ENCODE measurements around the gene RSPH3. TPM values are rescaled to one million over a fixed set of nuclear protein-coding genes. Genes with fewer than 3 reads are reported as not detected.
"Not testable (repeated sequence)": the region's sequence is repeated elsewhere in the genome, so short reads cannot be mapped to it uniquely, and the experiment has no call there.

Gene RSPH3
- total RNA-seq, 1 donor from 2014 or later, result 1.5 TPM

DNA sequence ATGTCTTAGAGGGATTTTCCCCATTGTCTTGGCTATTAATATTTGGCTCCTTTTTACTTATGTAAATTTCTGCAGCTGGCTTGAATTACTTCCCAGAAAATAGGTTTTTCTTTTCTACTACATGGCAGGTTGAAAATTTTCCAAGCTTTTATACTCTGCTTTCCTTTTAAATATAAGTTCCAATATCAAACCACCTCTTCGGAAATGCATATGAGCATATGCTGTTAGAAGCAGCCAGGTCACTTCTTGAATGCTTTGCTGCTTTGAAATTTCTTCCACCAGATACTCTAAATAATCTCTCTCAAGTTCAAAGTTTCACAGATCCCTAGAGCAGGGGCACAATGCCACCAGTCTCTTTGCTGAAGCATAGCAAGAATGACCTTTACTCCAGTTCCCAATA is 25.2 kb upstream of the RSPH3 start:
- DNase-seq (ENCODE audit: low read depth, low spot score), result not testable (repeated sequence)

- DNase-seq (ENCODE audit: low read depth, low spot score), result no peak
Observed at GRCh38 chr6:159023893-159024292, 23.9 kb upstream of the RSPH3 start.

DNA sequence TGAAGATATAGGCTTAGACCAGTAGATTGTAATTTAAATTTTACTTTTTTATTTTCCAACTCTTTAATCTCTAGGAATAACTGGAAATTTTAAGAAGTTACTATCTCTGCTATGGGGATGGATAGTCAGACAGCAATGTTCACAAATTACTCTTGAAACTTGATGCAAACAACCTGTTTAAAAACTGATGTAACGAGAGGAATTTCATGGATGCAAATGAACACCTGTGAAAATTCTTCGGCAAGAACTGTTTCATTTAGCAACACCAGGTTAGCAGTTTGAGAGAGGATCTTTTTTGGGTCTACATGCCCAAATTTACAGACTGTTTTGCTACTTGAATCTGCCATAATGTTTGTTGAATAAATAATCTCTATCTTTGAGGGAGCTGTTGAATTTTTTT is 20.0 kb upstream of the RSPH3 start:
- no peak for DNase-seq (ENCODE audit: low read depth, low spot score)

DNA sequence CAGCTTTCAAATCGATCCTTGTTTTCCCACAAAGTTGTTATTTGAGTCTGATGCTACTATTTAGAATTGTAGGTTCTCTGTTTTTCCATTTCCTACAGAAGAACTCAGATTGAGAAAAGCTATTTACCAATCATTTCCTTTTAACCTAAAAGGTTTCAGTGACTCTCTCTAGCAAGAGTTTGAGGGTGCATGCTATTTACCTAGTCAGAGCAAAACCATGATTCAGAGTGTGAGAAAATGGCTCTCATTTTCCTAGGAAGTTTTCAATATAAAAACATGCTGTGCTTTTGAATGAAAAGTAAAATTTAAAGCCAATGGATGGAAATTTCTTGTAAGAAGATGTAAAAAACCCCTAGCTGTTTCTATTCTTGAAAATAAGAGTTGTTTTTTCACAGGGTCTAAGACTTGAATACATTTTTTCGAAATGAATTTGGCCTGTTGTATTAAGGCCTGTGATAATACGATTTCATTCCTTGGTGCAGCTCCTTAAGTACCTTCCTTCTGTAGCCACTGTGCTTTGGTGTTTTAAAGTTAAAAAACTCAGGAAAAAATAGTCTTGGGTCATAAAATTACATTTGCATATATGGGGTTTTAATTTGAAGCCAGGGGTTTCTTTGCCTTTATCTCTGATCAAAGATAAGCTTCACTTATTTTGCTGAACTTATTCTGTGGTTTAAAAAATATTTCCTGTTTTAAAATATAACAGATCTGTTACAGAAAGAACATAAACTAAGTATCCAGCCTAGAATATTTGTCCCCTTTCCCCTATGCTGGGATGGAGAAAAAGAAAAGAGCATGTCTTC is 18.0 kb upstream of the RSPH3 start:
- DNase-seq (ENCODE audit: low read depth, low spot score), result no peak

DNA sequence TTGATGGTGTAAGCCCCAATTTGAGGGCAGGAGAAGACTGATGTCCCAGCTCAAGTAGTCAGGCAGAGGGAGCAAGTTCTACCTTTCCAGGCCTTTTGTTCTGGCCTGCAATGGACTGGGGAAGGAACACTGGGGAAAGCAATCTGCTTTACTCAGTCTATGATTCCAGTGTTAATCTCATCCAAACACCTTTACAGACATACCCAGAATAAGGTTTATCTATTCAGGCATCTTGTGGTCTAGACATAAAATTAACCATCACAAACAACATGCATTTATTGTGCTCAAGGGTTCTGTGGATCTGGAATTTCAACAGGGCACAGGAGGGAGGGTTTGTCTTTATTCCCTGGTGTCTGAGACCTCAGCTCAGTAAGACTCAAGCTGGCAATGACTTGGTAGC is 14.4 kb upstream of the RSPH3 start:
- DNase-seq (ENCODE audit: low read depth, low spot score), result no peak

GRCh38 chr6:159013229-159013628 is 13.2 kb upstream of the RSPH3 start:
- no peak for DNase-seq (ENCODE audit: low read depth, low spot score)

GRCh38 chr6:159012201-159012600 is 12.2 kb upstream of the RSPH3 start:
- no peak for DNase-seq (ENCODE audit: low read depth, low spot score)

DNA sequence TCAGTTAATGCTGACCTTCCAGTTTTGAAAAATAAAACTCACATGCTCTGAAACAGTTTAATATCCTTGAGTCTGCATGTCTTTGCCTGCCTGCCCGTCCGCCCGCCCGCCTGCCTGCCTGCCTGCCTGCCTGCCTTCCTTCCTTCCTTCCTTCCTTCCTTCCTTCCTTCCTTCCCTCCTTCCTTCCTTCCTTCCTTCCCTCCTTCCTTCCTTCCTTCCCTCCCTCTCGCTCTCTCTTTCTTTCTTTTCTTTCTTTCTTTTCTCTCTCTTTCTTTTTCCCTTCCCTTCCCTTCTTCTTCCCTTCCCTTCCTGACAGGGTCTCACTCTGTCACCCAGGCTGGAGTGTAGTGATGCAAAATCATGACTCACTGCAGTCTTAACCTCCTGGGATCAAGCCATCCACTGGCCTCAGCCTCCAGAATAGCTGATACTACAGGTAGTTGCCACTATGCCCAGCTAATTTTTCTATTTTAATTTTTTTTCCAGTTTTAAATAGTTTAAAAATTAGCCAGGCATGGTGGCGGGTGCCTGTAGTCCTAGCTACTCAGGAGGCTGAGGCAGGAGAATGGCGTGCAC is 10.1 kb upstream of the RSPH3 start:
- not testable (repeated sequence) for DNase-seq (ENCODE audit: low read depth, low spot score)

DNA sequence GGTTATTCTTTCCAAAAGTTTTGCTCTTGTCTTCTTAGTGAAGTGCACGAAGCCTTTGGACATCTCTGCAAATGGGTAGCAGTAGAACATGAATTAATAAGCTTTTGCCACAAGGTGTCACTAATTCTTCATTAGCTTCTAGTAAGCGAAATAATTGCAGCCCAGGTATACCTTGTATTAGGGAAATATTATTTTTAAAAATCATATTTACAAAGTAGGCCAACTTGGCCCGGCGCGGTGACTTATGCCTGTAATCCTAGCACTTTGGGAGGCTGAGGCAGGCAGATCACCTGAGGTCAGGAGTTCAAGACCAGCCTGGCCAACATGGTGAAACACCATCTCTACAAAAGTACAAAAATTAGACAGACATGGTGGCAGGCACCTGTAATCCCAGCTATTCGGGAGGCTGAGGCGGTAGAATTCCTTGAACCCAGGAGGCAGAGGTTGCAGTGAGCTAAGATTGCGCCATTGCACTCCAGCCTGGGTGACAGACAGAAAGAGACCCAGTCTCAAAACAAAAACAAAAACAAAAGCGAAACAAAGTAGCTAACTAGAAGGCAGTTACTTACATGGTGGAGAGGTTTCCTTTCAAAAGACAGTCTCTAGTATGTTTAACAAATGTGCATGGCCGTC is 8.8 kb upstream of the RSPH3 start:
- no peak for DNase-seq (ENCODE audit: low read depth, low spot score)

DNA sequence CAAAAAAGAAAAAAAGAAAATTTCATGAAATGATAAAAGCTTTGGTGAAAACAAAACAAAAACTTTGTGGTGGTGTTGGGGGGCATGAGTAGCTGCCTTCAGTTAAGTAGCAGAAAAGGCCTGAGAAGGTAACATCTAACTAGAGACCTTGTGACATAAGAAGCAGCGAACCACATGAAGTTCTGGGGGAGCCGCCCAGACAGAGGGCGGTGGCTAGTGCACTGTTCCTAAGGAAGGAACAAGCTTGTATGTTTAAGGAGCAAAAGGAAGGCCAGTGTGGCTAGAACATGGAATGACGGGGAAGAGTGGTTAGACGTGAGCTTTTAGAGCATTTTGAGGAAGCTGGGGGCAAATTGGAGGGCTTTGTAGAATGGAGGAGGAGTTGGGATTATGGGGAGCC is 7.5 kb upstream of the RSPH3 start:
- no peak for DNase-seq (ENCODE audit: low read depth, low spot score)

- no peak for DNase-seq (ENCODE audit: low read depth, low spot score)
Observed at GRCh38 chr6:159005436-159005835, 5.4 kb upstream of the RSPH3 start.

DNA sequence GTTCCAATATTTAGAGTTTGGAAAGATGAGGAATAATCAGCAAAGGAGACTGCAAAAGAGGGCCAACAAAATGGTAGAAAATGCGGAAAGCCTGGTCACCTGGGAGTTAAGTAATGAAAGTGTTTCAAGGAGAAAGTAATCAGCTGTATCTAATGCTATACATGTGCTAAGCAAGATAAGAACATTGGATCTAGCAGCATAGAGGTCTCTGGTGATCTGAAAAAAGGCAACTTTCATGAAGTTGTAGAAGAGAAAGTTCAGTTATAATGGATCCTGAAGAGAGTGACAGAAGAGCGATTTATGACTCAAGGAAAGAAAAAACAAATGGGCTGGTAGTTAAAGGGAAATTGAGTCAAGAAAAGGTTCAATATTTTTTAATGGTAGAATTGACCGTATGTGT is 4.6 kb upstream of the RSPH3 start:
- no peak for DNase-seq (ENCODE audit: low read depth, low spot score)

DNA sequence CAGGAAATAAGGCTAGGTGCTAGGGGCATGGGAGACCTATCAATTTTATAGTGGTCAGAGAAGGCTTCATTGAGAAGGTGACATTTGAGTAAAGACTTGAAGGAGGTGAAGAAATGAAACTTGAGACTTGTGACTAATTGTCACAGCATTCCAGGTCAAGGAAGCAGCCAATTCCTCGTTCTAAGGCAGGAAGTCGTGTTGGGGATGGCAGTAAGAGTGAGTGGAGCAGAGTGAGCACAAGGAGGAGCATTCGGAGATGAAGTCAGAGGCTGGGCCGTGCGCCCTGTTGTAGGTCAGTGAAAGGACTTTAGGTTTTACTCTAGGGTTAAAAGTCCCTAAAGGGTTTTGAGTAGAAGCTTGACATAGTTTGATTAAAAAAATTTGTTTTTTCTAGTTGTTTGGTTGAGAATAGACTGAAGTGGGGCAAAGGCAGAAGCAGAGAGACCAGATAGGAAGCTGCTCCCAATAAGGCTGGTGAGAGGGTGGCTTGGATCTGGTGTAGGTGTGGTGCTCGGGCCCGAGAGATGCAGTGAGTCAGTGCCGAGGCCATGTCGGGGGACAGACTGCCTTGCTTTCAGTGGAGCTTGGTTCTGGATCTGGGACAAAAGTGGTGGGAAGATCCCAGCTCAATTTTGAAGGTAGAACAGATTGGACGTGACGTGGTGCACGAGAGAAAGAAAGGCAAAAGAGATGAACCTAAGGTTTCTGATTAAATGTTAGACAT is 2.6 kb upstream of the RSPH3 start:
- no peak for DNase-seq (ENCODE audit: low read depth, low spot score)

DNA sequence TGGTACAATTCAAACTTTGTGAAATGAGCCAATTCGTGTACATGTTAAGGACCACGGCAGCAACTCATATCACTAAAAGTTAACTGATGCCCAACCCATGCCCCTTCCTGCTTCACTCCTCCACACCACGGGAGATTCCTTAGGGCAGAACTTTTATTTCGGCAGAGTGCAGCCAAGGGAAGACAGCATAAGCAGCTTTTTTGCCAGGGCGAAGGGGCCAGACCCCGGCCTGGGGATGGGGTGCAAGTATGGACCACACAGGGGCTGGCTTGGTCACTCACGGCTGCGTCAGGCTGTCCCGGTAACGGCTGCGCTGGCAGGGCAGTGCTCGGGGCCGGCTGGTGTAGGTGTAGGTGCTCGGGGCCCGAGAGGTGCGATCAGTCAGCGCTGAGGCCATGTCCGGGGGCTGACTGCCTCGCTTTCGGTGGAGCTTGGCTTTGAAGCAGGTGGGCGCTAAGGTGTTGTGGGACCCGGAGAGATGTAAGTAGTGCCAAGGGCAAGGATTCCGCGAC is 792 bp downstream of the RSPH3 start:
- DNase-seq (ENCODE audit: low read depth, low spot score), result no peak

DNA sequence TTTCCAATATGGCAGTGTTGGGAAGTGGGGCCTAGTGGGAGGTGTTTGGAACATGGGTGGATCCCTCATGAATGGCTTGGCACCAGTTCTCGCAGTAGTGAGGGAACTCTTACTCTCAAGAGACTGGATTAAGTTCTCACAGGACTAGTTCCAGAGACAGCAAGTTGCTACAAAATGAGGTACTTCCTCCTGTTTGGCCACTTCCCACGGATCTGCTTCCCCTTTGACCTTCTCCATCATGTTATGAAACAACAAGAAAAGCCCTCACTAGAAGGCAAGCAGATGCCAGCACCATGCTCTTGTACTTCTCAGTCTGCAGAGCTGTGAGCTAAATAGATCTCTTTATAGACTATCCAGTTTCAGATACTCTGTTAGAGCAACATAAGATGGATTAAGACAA is 3.1 kb downstream of the RSPH3 start:
- no peak for DNase-seq (ENCODE audit: low read depth, low spot score)

GRCh38 chr6:158993639-158994038 is 6.4 kb downstream of the RSPH3 start:
- DNase-seq (ENCODE audit: low read depth, low spot score), result no peak

DNA sequence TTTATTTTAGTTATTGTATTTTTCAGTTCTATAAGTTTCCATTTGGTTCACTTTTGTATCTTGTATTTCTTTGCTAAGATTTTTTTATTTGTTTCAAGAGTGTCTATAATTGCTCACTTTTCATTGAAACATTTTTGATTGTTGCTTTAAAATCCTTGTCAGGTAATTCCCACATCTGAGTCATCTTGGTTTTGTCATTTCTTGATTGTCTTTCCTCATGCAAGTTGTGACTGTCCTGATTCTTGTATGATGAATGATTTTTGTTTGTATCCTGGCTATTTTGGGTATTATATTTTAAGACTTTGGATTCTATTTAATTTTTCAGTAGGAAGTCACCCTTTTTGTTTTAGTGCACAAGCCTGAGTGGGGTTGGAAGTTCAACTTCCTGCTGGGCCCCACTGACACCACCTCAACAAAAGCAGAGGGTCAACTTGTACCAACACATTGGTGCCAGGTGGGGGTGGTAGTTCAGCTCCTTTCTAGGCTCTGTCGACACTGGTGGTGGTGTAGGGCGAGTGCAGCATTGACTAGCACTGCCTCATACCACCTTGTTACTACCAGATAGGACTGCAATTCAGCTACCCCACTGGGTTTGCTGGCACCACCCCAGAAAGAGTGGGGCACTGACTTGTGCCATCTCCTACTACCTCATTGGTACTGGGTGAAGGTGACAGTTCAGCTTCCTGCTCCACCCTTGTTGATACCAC is 8.8 kb downstream of the RSPH3 start:
- DNase-seq (ENCODE audit: low read depth, low spot score), result no peak

DNA sequence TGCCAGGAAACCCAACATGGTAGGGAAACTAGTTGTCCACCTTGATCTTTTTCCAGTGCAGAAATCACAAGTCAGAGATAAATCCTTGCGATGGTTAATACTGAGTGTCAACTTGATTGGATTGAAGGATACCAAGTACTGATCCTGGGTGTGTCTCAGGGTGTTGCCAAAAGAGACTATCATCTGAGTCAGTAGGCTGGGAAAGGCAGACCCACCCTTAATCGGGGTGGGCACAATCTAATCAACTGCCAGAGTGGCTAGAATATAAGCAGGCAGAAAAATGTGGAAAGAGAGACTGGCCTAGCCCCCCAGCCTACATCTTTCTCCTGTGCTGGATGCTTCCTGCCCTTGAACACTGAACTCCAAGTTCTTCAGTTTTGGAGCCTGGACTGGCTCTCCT is 10.3 kb downstream of the RSPH3 start:
- DNase-seq (ENCODE audit: low read depth, low spot score), result not testable (repeated sequence)

- DNase-seq (ENCODE audit: low read depth, low spot score), result no peak
Observed at GRCh38 chr6:158988477-158988876, 11.5 kb downstream of the RSPH3 start.

GRCh38 chr6:158987657-158988056 is 12.3 kb downstream of the RSPH3 start:
- DNase-seq (ENCODE audit: low read depth, low spot score), result no peak

DNA sequence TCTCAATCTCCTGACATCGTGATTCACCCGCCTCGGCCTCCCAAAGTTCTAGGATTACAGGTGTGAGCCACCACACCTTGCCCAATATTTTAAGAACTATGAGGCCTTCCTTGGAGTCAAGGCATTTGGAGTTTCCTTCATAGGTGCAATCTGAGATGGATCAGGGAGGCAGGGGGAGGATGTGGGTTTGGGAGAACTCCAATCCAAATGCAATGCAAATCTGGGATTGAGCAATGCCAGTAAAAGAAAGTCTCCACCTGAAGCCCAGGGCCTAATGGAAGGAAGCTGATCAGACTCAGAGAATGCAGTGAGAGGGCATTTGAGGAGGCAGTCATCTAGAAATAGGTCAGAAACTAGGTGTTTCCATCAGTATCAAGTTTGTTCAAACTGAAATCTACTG is 21.2 kb downstream of the RSPH3 start:
- DNase-seq (ENCODE audit: low read depth, low spot score), result no peak
